Measurements from ENCODE around the gene ABCD3.
A peak's percentile ranks its signal among the peaks of the same experiment; 100 is the strongest.
"Not testable (repeated sequence)": the region's sequence is repeated elsewhere in the genome, so short reads cannot be mapped to it uniquely, and the experiment has no call there.

The ABCD3 gene

DNA sequence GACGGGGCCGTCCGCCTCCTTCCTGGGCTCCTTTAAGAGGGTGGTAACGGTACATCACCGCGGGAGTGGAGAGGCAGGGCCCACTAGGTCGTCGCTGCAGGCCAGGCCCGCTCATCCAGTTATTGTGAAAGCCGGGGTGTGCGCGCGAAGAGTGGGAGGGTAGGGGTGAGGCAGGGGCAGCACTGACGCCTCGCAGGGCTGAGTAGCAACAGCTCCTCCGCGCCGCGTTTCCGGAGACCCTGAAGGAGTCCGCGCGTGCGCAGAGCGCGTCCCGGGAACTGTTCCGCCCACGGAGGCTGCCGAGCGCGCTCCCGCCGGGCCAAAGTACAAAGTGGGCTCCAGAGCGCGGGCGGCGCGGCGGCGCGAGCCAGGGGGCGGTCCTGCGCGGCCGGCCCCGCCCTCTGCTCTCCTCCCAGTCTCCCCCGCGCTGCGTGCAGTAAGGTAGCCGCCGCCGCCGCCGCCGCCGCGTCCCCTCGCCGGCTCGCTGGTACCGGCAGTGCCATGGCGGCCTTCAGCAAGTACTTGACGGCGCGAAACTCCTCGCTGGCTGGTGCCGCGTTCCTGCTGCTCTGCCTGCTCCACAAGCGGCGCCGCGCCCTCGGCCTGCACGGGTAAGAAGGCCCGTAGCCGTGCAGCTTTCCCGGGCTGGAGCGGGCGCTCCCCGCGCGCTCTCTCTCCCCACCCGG is at the start of gene ABCD3:
ABCD3 (plus strand) TSS at position 412 of the 686 bp plus-strand sequence; CDS start at position 502, 90 bp downstream.
- DNase-seq: peak; percentile 97

DNA sequence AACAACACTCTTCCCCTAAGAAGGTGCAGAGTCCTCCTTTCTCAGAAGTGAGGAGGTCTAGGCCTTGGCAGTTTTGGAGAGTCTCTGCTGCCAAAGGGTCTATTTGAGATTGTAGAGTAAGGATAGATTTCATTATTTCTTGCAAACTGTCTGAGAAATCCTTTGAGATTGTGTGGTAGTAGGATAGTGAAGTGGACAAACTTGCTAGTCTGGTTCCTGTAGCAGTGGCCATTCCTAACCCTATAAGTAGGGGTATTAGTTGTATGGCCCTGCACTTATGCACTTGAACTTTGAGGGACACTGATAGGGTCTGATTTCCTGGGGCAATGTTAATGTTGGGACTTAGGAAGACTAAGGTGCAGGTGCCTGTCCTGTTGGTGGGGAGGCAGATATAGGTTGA is 45.4 kb upstream of the ABCD3 start:
- not testable (repeated sequence) for DNase-seq

DNA sequence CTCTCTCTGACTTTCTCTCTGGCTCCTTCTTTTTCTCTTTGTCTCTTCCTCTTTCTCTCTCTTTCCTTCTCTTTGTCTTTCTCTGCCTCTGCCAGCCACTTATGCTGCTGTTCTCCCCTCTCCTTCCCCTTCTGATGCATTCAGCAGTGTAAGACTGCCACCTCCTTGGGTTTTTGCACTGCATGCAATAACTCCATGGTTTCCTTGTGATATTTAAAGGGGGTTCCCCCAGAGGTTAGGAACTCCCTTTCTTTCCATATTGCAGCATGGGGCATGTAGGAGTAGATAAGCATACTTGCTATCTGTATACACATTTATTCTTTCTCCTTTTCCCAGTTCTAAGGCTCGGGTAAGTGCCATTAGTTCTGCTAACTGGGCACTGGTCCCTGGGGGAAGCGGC is 44.9 kb upstream of the ABCD3 start:
- not testable (repeated sequence) for DNase-seq

DNA sequence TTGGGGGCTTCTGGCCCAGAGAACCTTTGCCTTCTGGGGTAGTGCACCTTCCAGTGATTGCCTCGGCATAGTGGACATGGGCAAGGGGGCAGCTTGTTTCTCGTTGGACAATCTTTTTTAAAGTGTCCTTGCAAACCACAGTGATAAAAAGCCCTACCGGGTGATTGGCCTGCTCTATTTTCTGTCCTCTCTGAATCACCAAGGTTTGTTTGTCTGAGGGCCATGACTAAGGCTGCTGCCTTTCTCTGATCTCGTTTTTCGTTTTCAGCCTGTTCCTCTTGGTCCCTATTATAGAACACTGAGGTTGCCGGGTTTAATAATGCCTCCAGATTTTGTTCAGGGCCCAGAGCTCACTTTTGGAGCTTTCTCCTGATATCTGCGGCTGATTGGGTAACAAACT is 42.5 kb upstream of the ABCD3 start:
- DNase-seq: not testable (repeated sequence)

GRCh38 chr1:94378493-94378892 is 39.7 kb upstream of the ABCD3 start:
- DNase-seq: not testable (repeated sequence)

GRCh38 chr1:94379615-94380014 is 38.6 kb upstream of the ABCD3 start:
- no peak for DNase-seq

DNA sequence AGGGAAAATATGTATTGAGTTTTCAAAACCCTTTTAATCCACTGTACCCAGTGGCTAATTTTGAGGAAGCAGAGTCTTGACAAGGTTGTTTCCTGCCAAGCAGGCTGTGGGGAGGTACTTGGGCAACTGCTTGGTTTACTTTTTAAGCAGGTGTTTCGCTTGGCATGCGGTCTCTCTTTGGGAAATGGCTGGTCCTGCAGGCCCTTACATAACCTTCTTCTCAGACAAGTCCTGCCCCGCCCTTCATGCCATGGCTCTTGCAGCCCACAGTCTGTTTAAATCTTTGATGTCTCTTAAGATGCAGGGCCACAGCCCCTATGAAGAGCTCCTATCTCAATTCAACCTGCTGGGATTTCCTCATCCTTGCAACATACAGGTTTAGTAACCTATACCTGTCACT is 36.0 kb upstream of the ABCD3 start:
- no peak for DNase-seq

DNA sequence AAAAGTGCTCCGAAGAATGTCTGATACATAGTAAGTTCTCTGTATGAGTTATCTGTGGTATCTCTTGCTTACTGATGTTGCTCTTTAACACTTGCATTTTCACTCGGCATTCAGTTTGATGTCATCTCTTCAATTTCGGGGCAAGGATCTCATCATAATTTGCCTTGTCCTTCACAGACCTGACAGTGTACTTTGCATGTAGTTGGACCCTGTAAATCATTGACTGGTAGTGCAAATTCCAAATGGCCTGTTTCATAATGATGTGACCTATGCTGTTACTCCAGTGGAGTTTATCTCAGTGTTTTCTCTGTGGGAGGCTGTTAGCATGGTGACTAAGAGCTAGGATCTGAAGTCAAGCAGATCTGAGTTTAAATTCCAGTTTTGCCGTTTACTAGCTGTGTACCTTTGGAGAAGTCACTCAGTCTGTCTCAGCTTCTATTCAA is 34.2 kb upstream of the ABCD3 start:
- DNase-seq: peak; percentile 18

DNA sequence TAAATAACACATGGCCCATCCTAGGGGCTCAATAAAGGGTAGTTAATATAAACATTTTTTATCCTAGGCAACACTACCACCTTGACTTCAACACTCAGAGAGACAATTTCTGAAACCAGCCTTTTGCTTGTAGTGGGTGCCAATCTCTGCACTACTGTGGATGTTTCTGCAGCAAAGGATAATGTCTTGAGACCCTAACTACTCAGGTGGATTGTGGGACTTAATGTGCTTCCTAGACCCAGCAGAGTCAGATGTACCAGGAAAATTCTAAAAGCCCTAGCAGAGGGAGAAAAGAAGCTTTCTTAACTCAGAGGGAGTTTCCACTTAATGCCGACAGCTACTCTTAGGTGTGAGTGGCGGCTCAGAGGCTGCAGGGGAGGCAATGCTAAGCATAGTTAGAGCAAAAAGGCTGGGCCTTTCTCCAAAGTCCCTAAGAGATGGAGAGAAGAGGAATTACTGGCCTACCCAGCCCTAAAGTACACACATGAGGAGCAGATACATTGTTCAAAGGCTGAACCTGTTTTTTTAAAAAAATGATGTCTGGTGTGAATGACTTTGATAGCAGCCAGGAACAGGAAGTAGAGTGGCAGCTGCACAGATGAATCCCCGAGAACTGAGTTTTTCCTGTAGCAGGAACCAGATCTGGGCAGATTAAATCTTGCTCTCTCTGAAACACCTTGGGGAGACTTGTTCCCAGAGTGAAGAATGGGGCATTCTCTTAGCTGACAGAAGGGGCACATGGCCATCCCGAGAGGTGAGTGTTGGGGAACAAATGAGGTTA is 33.5 kb upstream of the ABCD3 start:
- peak; percentile 22 for DNase-seq

DNA sequence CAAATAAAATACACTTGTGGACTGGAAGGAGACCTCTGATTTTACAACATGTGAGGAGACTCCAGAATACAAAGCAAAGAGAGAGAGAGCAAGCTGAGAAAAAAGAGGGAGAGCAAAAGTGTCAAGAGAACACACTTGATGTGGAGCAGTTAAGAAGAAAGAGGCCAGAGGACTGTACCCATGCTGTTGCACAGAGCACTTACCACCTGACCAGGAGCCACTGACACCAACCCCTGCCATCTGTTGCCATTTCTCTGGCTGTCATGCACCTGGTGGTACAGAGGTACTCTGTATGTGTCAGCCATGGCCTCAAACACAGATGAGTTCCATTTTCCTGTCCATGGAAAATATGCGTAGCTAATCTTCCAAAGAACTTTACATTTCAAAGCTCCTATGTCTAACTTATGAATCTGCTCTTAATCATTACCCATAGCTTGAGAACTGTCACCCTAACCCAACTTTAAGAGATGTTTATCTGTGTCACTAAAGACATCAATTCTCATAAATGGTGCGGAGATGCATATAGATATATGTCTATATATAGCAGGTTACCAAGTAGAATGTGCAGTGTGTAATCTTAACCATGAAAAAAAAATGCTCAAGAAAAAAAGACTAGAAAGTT is 32.8 kb upstream of the ABCD3 start:
- peak; percentile 48 for DNase-seq

DNA sequence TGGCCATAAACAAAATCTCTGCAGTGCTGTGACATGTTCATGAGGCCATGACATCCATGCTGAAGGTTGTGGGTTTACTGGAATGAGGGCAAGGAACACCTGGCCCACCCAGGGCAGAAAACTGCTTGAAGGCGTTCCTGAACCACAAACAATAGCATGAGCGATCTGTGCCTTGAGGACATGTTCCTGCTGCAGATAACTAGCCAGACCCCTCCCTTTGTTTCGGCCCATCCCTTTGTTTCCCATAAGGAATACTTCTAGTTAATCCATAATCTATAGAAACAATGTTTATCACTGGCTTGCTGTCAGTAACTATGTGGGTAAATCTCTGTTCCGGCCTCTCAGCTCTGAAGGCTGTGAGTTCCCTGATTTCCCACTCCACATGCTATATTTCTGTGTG is 28.9 kb upstream of the ABCD3 start:
- DNase-seq: no peak

DNA sequence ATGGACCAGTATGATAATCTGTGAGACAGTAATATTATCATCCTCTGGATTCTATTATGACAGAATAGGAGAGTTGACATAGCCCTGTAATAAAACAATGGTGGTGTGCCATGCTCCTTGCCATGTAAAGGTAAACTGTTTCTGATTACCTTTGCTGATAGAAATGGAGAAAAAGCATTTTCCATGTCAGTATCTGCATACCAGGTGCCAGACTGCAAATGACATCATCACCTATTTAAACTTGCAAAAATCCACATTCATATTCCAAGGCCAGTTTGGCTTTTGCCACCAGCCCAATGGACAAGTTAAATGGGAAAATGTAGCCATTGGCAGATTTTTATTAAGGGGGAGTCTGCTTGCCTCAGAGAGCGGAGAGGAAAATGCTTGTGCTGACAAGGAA is 23.9 kb upstream of the ABCD3 start:
- DNase-seq: no peak

- DNase-seq: no peak
Measured at GRCh38 chr1:94395231-94395630, 23.0 kb upstream of the ABCD3 start.

GRCh38 chr1:94395748-94396309 is 22.4 kb upstream of the ABCD3 start:
- no peak for DNase-seq

DNA sequence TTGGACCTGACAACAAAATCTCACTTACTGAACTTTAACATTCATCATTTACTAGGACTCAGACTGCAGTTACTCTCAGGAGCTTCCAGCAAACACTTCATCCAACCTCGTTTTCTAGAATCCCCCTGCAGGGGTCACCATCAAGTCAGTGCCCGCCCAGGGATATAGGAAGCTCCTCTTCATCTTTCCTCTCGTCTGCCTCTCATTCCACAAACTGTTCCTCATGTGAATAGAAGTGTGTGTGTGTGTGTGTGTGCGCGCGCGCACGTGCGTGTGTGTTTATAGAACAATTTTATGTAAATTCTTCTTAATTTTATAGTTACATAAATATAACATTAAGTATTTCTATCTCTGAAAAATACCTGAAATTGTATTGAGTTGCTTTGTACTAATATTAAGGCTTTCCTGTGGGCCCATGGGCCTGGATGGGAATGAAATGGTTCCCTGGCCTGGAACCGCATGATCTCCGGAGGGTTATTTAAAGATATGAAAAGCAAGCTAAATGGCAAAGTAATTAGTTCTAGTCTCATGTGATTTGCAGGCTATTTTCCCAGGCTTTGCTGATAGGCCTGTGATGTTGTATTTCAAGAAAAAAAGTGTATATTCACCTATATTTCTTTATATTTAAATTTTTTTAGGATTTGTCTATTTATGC is 21.7 kb upstream of the ABCD3 start:
- DNase-seq: no peak

- DNase-seq: no peak
Measured at GRCh38 chr1:94398356-94398755, 19.8 kb upstream of the ABCD3 start.

DNA sequence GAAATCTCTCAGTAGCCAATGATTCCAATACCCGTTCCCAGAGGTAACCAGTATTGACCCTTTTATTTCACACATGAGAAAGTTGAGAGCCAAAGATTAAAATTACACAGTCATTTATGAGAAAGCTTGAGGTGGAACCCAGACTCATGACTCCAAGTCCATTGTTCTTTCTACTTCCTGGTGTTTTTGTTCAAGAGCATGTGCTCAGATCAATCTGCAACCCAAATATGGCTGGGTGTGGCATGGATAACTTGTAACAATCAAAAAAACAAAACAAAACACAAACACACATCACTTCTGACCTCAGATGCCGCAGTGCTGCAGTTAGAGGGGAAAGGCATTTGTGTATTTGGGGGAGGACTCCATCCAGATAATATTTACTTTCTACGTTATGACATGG is 18.7 kb upstream of the ABCD3 start:
- no peak for DNase-seq

DNA sequence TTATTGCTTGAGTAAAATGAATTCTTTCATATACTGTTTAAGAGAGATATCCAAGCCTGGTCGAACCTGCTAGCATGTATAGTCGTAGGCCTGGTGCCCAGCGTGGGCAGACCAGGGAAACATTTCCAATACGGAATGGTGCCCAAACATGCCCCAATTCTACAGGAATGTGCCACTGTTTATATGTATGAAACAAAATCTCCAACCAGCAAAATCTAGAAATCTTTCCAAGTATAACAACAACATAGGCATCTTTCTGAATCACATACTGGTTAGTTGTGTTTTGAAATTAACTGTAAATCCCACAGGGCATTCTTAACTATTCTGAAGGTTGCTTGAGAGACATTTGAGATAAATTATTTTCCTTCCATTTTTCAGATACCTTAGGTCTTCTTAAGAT is 17.0 kb upstream of the ABCD3 start:
- no peak for DNase-seq

DNA sequence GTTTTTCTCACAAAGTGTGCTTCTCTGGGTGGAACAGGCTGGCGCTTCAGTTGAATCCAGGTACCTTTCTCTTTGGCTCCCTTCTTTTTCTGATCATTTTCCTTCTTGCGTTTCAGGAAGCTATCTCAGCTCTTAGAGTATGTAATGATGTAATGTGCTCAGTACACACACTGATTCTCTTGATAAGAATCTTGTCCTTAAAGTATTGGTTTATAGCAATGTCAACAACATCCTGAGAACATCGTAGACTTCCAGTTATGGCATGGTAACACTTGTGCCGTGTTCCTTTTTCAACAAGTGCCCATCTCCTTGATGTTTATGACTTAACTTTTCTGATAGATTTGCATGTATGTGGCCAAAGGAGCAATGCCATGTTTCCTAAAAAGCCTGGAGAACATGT is 11.7 kb upstream of the ABCD3 start:
- DNase-seq: no peak

- DNase-seq: no peak
Measured at GRCh38 chr1:94408104-94408830, 9.9 kb upstream of the ABCD3 start.

DNA sequence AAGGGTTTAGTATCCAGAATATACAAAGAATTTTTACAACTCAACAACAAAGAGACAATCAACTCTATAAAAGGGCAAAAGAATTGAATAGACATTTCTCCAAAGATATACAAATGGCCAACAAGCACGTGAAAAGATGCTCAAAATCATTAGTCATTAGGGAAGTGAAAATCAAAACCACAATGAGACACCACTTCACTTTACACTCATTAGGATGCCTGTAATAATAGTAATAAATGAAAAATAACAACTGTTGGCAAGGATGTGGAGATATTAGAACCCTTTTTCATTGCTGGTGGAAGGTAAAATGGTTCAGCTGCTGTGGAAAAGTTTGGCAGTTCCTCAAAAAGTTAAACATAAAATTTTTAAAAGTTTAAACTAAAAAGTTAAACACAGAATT is 7.0 kb upstream of the ABCD3 start:
- no peak for DNase-seq

- DNase-seq: no peak
Measured at GRCh38 chr1:94413311-94413710, 4.9 kb upstream of the ABCD3 start.

Data from stimulated activated CD4-positive, alpha-beta T cell treated with anti-CD3 and anti-CD28 coated beads, Interleukin-15, amount 100 ng/mL, for 24 hours (primary cell).